Vagina (tissue), 2 donors: ENCODE data around the gene FCN1. TPM values are rescaled to one million over a fixed set of nuclear protein-coding genes. Genes with fewer than 3 reads are reported as not detected.

Experiments used
- DNase-seq, 2 donors: peaks; one replicate each; pipeline ENCODE4 v3.0.0-alpha.2; 2017; ENCODE audit errors: extremely low spot score in 2 of 2
- H3K27ac ChIP-seq: fragments of 200-600 bp; sonication (generic); one replicate; pipeline ENCODE4 v1.5.1; 2019
- H3K27me3 ChIP-seq: fragments of 200-600 bp; sonication (generic); one replicate; pipeline ENCODE4 v1.5.1; 2019
- H3K36me3 ChIP-seq, 2 donors: fragments of 200-600 bp; sonication (generic); one replicate each; pipeline ENCODE4 v1.5.1; 2017 to 2019
- H3K4me1 ChIP-seq: fragments of 200-600 bp; sonication (generic); one replicate; pipeline ENCODE4 v1.5.1; 2019
- H3K4me3 ChIP-seq, 2 donors: fragments of 200-600 bp; sonication (generic); 1 replicate in 1 of 2; 2 replicates in 1 of 2; pipeline ENCODE4 v1.5.1; 2016 to 2019
- H3K9me3 ChIP-seq: fragments of 200-600 bp; sonication (generic); one replicate; pipeline ENCODE4 v1.5.1; 2019
- CTCF ChIP-seq, 3 experiments: fragments of 450-650 bp in 2 of 3; fragments of 200-600 bp in 1 of 3; sonication (generic) in 1 of 3; IDR thresholded peaks; one replicate each; pipeline ENCODE4 v1.5.1; 2017 to 2019; ENCODE audit warnings: antibody characterized with exemption in 3 of 3, mild to moderate bottlenecking in 2 of 3, moderate library complexity in 2 of 3
- POLR2A ChIP-seq, 2 donors: fragments of 450-650 bp; IDR thresholded peaks; one replicate each; pipeline ENCODE4 v1.6.1; 2017; ENCODE audit warnings: antibody characterized with exemption in 2 of 2, mild to moderate bottlenecking in 2 of 2, moderate library complexity in 2 of 2
- POLR2AphosphoS5 ChIP-seq, 2 donors: sonication (generic); formaldehyde crosslinking; IDR thresholded peaks; one replicate each; pipeline ENCODE4 v1.9.0; 2017; ENCODE audit warnings: antibody characterized with exemption in 2 of 2, mild to moderate bottlenecking in 2 of 2, low read depth in 1 of 2; ENCODE audit not compliant: insufficient read depth in 1 of 2
- intact Hi-C: fragments of 100-400 bp; cut with DNase I; formaldehyde crosslinking; loops from one replicate; pipeline ENCODE4 v1.15.1; 2023
- total RNA-seq: library from RNA; depleted of rRNA; stranded (reverse); fragments of >200 nt; gene quantifications from one replicate; pipeline ENCODE4 v1.2.3, GENCODE V29; 2016

FCN1 gene
- total RNA-seq, 1 donor from 2014 or later: 1.7 TPM

GRCh38 chr9:134965411-134965810 lies 47.7 kb upstream of the FCN1 start:
- intact Hi-C loops: no loop called here
- Histone ChIP-seq H3K4me3 (no peak overlapping the region), H3K9me3 (no peaks in the 10 kb centered on the region), H3K36me3 (no peaks in the 10 kb centered on the region), H3K27me3 (no peaks in the 10 kb centered on the region), H3K4me1 (no peaks in the 10 kb centered on the region), H3K27ac (no peak overlapping the region)
- DNase-seq: no peak
- no peak for TF ChIP-seq POLR2AphosphoS5 (IDR thresholded peaks at IDR 0.05; ENCODE audit: insufficient read depth in 1 of 2, low read depth in 1 of 2)
- TF ChIP-seq POLR2A (IDR thresholded peaks at IDR 0.05): no peak
- no peak for TF ChIP-seq CTCF (IDR thresholded peaks at IDR 0.05)

- no peaks in the 10 kb centered on the region for H3K36me3 ChIP-seq
- H3K27ac ChIP-seq: no peak overlapping the region
- no peak for TF ChIP-seq POLR2AphosphoS5 (IDR thresholded peaks at IDR 0.05; ENCODE audit: insufficient read depth in 1 of 2, low read depth in 1 of 2)
- TF ChIP-seq CTCF (IDR thresholded peaks at IDR 0.05): no peak
- no peak for TF ChIP-seq POLR2A (IDR thresholded peaks at IDR 0.05)
- intact Hi-C loops: no loop called here
- no peaks in the 10 kb centered on the region for H3K9me3 ChIP-seq
- H3K4me1 ChIP-seq: no peaks in the 10 kb centered on the region
- H3K4me3 ChIP-seq: no peak overlapping the region
- DNase-seq: no peak
- H3K27me3 ChIP-seq: no peaks in the 10 kb centered on the region
Observed at GRCh38 chr9:134964271-134965055, 46.8 kb upstream of the FCN1 start.

GRCh38 chr9:134963546-134963945 lies 45.8 kb upstream of the FCN1 start:
- DNase-seq: no peak
- no peaks in the 10 kb centered on the region for H3K9me3 ChIP-seq
- TF ChIP-seq POLR2A (IDR thresholded peaks at IDR 0.05): no peak
- TF ChIP-seq CTCF (IDR thresholded peaks at IDR 0.05): no peak
- intact Hi-C loops: no loop called here
- no peak overlapping the region for H3K27ac ChIP-seq
- no peak overlapping the region for H3K4me3 ChIP-seq
- H3K4me1 ChIP-seq: no peaks in the 10 kb centered on the region
- no peaks in the 10 kb centered on the region for H3K36me3 ChIP-seq
- no peaks in the 10 kb centered on the region for H3K27me3 ChIP-seq

- TF ChIP-seq POLR2AphosphoS5 (IDR thresholded peaks at IDR 0.05; ENCODE audit: insufficient read depth in 1 of 2, low read depth in 1 of 2): no peak
- TF ChIP-seq POLR2A (IDR thresholded peaks at IDR 0.05): no peak
- TF ChIP-seq CTCF (IDR thresholded peaks at IDR 0.05): no peak
- Histone ChIP-seq H3K27ac (no peak overlapping the region), H3K4me3 (no peak overlapping the region), H3K4me1 (no peaks in the 10 kb centered on the region), H3K36me3 (no peaks in the 10 kb centered on the region), H3K9me3 (no peaks in the 10 kb centered on the region), H3K27me3 (no peaks in the 10 kb centered on the region)
- DNase-seq: no peak
- intact Hi-C loops: no loop called here
Observed at GRCh38 chr9:134962973-134963364, 45.3 kb upstream of the FCN1 start.
